Lower leg skin (tissue), 4 donors: ENCODE data around the gene ASB2. TPM values are rescaled to one million over a fixed set of nuclear protein-coding genes. Genes with fewer than 3 reads are reported as not detected.

Experiments
- DNase-seq, 2 donors: peaks; one replicate each; pipeline ENCODE4 v3.0.0-alpha.2; 2019; ENCODE audit warnings: low spot score in 2 of 2
- H3K4me3 ChIP-seq: fragments of 200-600 bp; sonication (generic); 2 replicates; pipeline ENCODE4 v1.5.1; 2017; ENCODE audit warnings: mild to moderate bottlenecking, low read depth; ENCODE audit not compliant: poor library complexity, severe bottlenecking
- CTCF ChIP-seq, 3 donors: fragments of 450-650 bp; IDR thresholded peaks; one replicate each; pipeline ENCODE4 v1.5.1; 2016; ENCODE audit warnings: antibody characterized with exemption in 3 of 3, mild to moderate bottlenecking in 3 of 3, moderate library complexity in 2 of 3
- POLR2A ChIP-seq, 2 donors: fragments of 450-650 bp; IDR thresholded peaks; one replicate each; pipeline ENCODE4 v1.6.1; 2016 to 2017; ENCODE audit warnings: antibody characterized with exemption in 2 of 2, mild to moderate bottlenecking in 1 of 2, moderate library complexity in 1 of 2
- WGBS, 2 donors: methylation state at CpG; one replicate each; pipeline ENCODE4 v1.1.5; 2018; 5-methylcytosine and 5-hydroxymethylcytosine counted together
- intact Hi-C: fragments of 100-400 bp; cut with DNase I; formaldehyde crosslinking; loops from one replicate; pipeline ENCODE4 v1.15.0; 2023; ENCODE audit warnings: low total_unique reads
- microRNA-seq, 2 donors: library from miRNA; unstranded; fragments of <30 nt; microRNA quantifications; one replicate each; pipeline ENCODE4, GENCODE V29; 2016; ENCODE audit warnings: borderline replicate concordance in 2 of 2, borderline number of aligned reads in 1 of 2
- total RNA-seq, 4 donors: library from RNA; depleted of rRNA; stranded (reverse); fragments of >200 nt; gene quantifications; one replicate each; pipeline ENCODE4 v1.1.0, GENCODE V29; 2016

The ASB2 gene
- total RNA-seq, 4 donors from 2014 or later: 0.46 to 5.4 (median 1.8) TPM

GRCh38 chr14:93884950-93885349 lies 91.4 kb downstream of the ASB2 start:
- H3K4me3 ChIP-seq: no peak overlapping the region
- DNase-seq: no peak
- intact Hi-C loops: no loop called here
- WGBS, 2 donors: 73 to 83% methylated on average over 1 of the region's 1 CpG
- TF ChIP-seq CTCF (IDR thresholded peaks at IDR 0.05): no peak
- TF ChIP-seq POLR2A (IDR thresholded peaks at IDR 0.05): no peak

Small RNAs within 50 kb of the gene (microRNA-seq; reads per million reads assigned to microRNA genes)
- 0 reads per million in 2 donors for gene MIR4506

Other genes starting within 250 kb of the ASB2 start
- gene PRIMA1, start 188.1 kb downstream of the ASB2 start, total RNA-seq: 1 to 10 TPM; 2.6 to 9.0 (median 4.1) TPM
- not detected for gene FAM181A, start 49.2 kb downstream of the ASB2 start, total RNA-seq
- not detected for gene CCDC197, start 20.7 kb upstream of the ASB2 start, total RNA-seq
- gene OTUB2, start 49.8 kb upstream of the ASB2 start, total RNA-seq: 10 to 100 TPM; 12.6 to 25.0 (median 21.5) TPM
- gene DDX24, start 104.6 kb upstream of the ASB2 start, total RNA-seq: 100 to 1,000 TPM in 3 of 4 donors, 10 to 100 TPM in 1; 91.7 to 132 (median 102) TPM
- 10 to 100 TPM in 2 of 4 donors, 1 to 10 TPM in 2; 6.2 to 22.6 (median 10.3) TPM for gene IFI27L1, start 104.7 kb upstream of the ASB2 start, total RNA-seq
- gene IFI27, start 134.2 kb upstream of the ASB2 start, total RNA-seq: 100 to 1,000 TPM in 2 of 4 donors, 10 to 100 TPM in 2; 70.2 to 133 (median 109) TPM
- gene IFI27L2, start 153.0 kb upstream of the ASB2 start, total RNA-seq: 10 to 100 TPM; 21.0 to 69.1 (median 52.3) TPM
- 1 to 10 TPM in 3 of 4 donors, under 1 TPM in 1; 0.56 to 8.6 (median 1.7) TPM for gene PPP4R4, start 197.8 kb upstream of the ASB2 start, total RNA-seq